K562 (cell line): Measurements from ENCODE around the gene PREX1. TPM values are rescaled to one million over a fixed set of nuclear protein-coding genes. Genes with fewer than 3 reads are reported as not detected.
A peak's percentile ranks its signal among the peaks of the same experiment; 100 is the strongest.

Experiments
- ATAC-seq: fragments of 200-7000 bp; cut with Tn5 transposase; 3 replicates; pipeline ENCODE4 v1.9.1; 2020; ENCODE audit warnings: moderate library complexity
- BruUV-seq: library from RNA; stranded (reverse); fragments of 400-500 nt; replicated peaks from 2 replicates; lab custom pipeline; 2021; lab: Mats Ljungman, UMichigan
- CTCF ChIA-PET: fragments of 300-600 bp; formaldehyde crosslinking; extraction: SDS; loops from one replicate; lab custom pipeline; 2021; ENCODE audit warnings: low intra/inter-chr PET ratio; lab: Yijun Ruan, JAX
- POLR2A ChIA-PET: fragments of 300-600, 350-650 bp; sonication (Branson Sonifier 250); formaldehyde crosslinking; extraction: SDS; loops from one replicate; lab custom pipeline; 2021; ENCODE audit warnings: antibody characterized with exemption, inconsistent platforms; lab: Yijun Ruan, JAX
- DNase-seq, 4 experiments: peaks; one replicate each; pipeline versions ENCODE4 v3.0.0 to v3.0.0-alpha.2; 2011 to 2018; ENCODE audit warnings: low spot score in 3 of 4, mixed read lengths in 3 of 4; ENCODE audit errors: extremely low read depth in 1 of 4
- FAIRE-seq: peaks from 2 replicates; lab custom pipeline; 2011; peaks lifted over from hg19 to GRCh38; lab: Jason Lieb, UNC
- H2AFZ ChIP-seq: 2 replicates; pipeline ENCODE4 v1.6.0; 2011; ENCODE audit warnings: low read depth, low read length, control low read depth, inconsistent platforms
- H3K27ac ChIP-seq: fragments of 200-600 bp; 3 replicates; pipeline ENCODE4 v1.8.0; 2011; ENCODE audit warnings: low read depth, mild to moderate bottlenecking, control low read depth, inconsistent platforms, low read length, moderate library complexity, mixed read lengths; ENCODE audit errors: extremely low read depth
- H3K27me3 ChIP-seq, 2 experiments: fragments of 300-600 bp in 1 of 2; 2 replicates in 1 of 2; 3 replicates in 1 of 2; pipeline versions ENCODE4 v1.6.0 to v1.8.0; 2011; ENCODE audit warnings: inconsistent platforms in 2 of 2, low read length in 2 of 2, mild to moderate bottlenecking in 1 of 2, mixed read lengths in 1 of 2, moderate library complexity in 1 of 2; ENCODE audit not compliant: control insufficient read depth in 2 of 2, insufficient read depth in 2 of 2
- H3K36me3 ChIP-seq: fragments of 300-600 bp; 3 replicates; pipeline ENCODE4 v1.8.0; 2011; ENCODE audit warnings: mild to moderate bottlenecking, low read length, inconsistent platforms; ENCODE audit not compliant: control insufficient read depth, insufficient read depth
- H3K4me1 ChIP-seq, 2 experiments: fragments of 200-600 bp in 1 of 2; replicated peaks in 1 of 2; 2 replicates in 1 of 2; 3 replicates in 1 of 2; pipeline versions ENCODE4 v1.5.1 to v1.8.0; 2011; ENCODE audit warnings: inconsistent platforms in 2 of 2, low read length in 2 of 2, mild to moderate bottlenecking in 1 of 2, mixed read lengths in 1 of 2, moderate library complexity in 1 of 2; ENCODE audit not compliant: control insufficient read depth in 2 of 2, insufficient read depth in 2 of 2
- H3K4me2 ChIP-seq: 2 replicates; pipeline ENCODE4 v1.6.1; 2011; ENCODE audit warnings: low read length, control low read depth, inconsistent platforms, mixed read lengths; ENCODE audit not compliant: insufficient read depth
- H3K4me3 ChIP-seq: fragments of 200-600 bp; sonication (generic), shearing (Covaris generic); 2 replicates; pipeline ENCODE4 v1.5.1; 2016; ENCODE audit warnings: control low read depth, inconsistent platforms
- H3K79me2 ChIP-seq: fragments of 200-600 bp; 3 replicates; pipeline ENCODE4 v1.8.0; 2011; ENCODE audit warnings: low read length, inconsistent platforms; ENCODE audit not compliant: control insufficient read depth, insufficient read depth
- H3K9ac ChIP-seq, 2 experiments: 2 replicates each; pipeline versions ENCODE4 v1.6.0 to v1.6.1; 2011; ENCODE audit warnings: low read depth in 2 of 2, low read length in 2 of 2, control low read depth in 1 of 2, inconsistent platforms in 1 of 2, mild to moderate bottlenecking in 1 of 2, mixed read lengths in 1 of 2; ENCODE audit not compliant: insufficient read depth in 1 of 2
- H3K9me1 ChIP-seq: one replicate; pipeline ENCODE4 v1.6.0; 2011; ENCODE audit warnings: inconsistent platforms, mild to moderate bottlenecking, low read length, moderate library complexity; ENCODE audit not compliant: control insufficient read depth, insufficient read depth
- H3K9me3 ChIP-seq: replicated peaks from 2 replicates; pipeline ENCODE4 v1.5.1; 2011; ENCODE audit warnings: low read depth, low read length, inconsistent platforms; ENCODE audit not compliant: control insufficient read depth, insufficient read depth
- H4K20me1 ChIP-seq: replicated peaks from 2 replicates; pipeline ENCODE4 v1.6.1; 2011; ENCODE audit warnings: low read length, inconsistent platforms, mixed read lengths; ENCODE audit not compliant: control insufficient read depth, insufficient read depth
- TSHZ1 ChIP-seq: fragments of 250-450 bp; sonication (Bioruptor Pico); IDR thresholded peaks from 2 replicates; pipeline ENCODE4 v1.4.0; 2020; ENCODE audit warnings: mild to moderate bottlenecking, moderate library complexity
- ZBTB11 ChIP-seq, 3 experiments: fragments of 200-800 bp in 1 of 3; fragments of 250-450 bp in 1 of 3; fragments of 450-650 bp in 1 of 3; sonication (Bioruptor Pico) in 1 of 3; sonication (Bioruptor generic) in 1 of 3; formaldehyde crosslinking in 1 of 3; IDR thresholded peaks; 2 replicates each; pipeline versions ENCODE4 v1.6.1 to v1.8.0; 2016 to 2022; ENCODE audit warnings: mild to moderate bottlenecking in 2 of 3, missing genetic modification characterization in 2 of 3, missing compliant biosample characterization in 1 of 3, moderate library complexity in 1 of 3
- ZNF395 ChIP-seq: fragments of 200-800 bp; sonication (Bioruptor generic); IDR thresholded peaks from 2 replicates; pipeline ENCODE4 v1.6.1; 2017; ENCODE audit warnings: missing genetic modification characterization, missing compliant biosample characterization
- WGBS: fragments of 100-300 bp; shearing (Covaris generic); methylation state at CpG from one replicate; pipeline ENCODE4 v1.1.6; 2016; ENCODE audit warnings: low coverage, mixed read lengths; ENCODE audit not compliant: insufficient coverage; ENCODE audit errors: missing lambda C conversion rate; 5-methylcytosine and 5-hydroxymethylcytosine counted together
- in situ Hi-C: fragments of 300-500 bp; cut with MboI; formaldehyde crosslinking; loops from 4 replicates; pipeline ENCODE4 v1.15.0; 2018; ENCODE audit warnings: inconsistent platforms, mixed read lengths
- intact Hi-C: fragments of 100-400 bp; cut with micrococcal nuclease; formaldehyde crosslinking; loops from 2 replicates; pipeline ENCODE4 v1.14.2; 2022
- polyA plus RNA-seq, 8 experiments: library from polyadenylated mRNA; depleted of rRNA in 4 of 8; stranded (reverse) in 5 of 8; unstranded in 3 of 8; fragments of >200 nt; fragmentation: Nextera tagmentation in 2 of 8; fragmentation: Illumina TruSeq in 1 of 8; extraction: Ambion mirVana in 2 of 8; extraction: Trizol in 1 of 8; gene quantifications; 2 replicates each; pipeline versions ENCODE4 v1.2.1 to v1.2.3, GENCODE V29; 2011 to 2014; ENCODE audit warnings: inconsistent platforms in 1 of 8, missing spikeins in 1 of 8
- total RNA-seq, 7 experiments: library from RNA; depleted of rRNA in 6 of 7; stranded (reverse); fragments of >200 nt in 6 of 7; fragmentation: Illumina TruSeq in 2 of 7; extraction: Trizol in 2 of 7; gene quantifications; 2 replicates each; pipeline versions ENCODE4 v1.2.1 to v1.2.3, GENCODE V29; 2011 to 2021; ENCODE audit warnings: low replicate concordance in 1 of 7

The PREX1 gene
- total and polyA plus RNA-seq, 9 of the 15 experiments (the other 6 are each of a cell fraction or from before 2014, with no cell fraction given), result 0.37 to 10.4 (median 4.8) TPM

- no TSS peak for BruUV-seq
- H4K20me1 ChIP-seq, result no peaks in the 10 kb centered on the region; the same call in 1 of the 2 replicates
- H3K9me3 ChIP-seq, result no peaks in the 10 kb centered on the region
- POLR2A ChIA-PET, result no interaction called here
- CTCF ChIA-PET, result no interaction called here
- H2AFZ ChIP-seq, result no peak overlapping the region
- no peak overlapping the region for H3K4me2 ChIP-seq
- no peak overlapping the region for H3K27ac ChIP-seq
- 3% methylated on average over 7 of the region's 14 CpGs for WGBS
- H3K79me2 ChIP-seq, result no peaks in the 10 kb centered on the region
- intact Hi-C loops (no loop called here), in situ Hi-C loops (no loop called here)
- H3K36me3 ChIP-seq, result no peaks in the 10 kb centered on the region
- DNase-seq, result no peak
- ATAC-seq, result no peak
- H3K27me3 ChIP-seq, result peaks cover 8 to 46% of the 10 kb centered on the region in 2 experiments; a peak in 4 of 5 replicates
- no peaks in the 10 kb centered on the region for H3K9me1 ChIP-seq
- no peak overlapping the region for H3K4me3 ChIP-seq
- no peak for TF ChIP-seq TSHZ1 (CRISPR knock-in tag)
- TF ChIP-seq ZBTB11 (CRISPR knock-in tag; IDR thresholded peaks at IDR 0.05), result 0 out of 6 replicates have a peak, but pooled peaks of 1 of the 3 experiments have one; percentile 23
- TF ChIP-seq ZNF395 (CRISPR knock-in tag), result no peak
- no peak for FAIRE-seq
- no peak overlapping the region for H3K9ac ChIP-seq
- no peaks in the 10 kb centered on the region for H3K4me1 ChIP-seq
Observed at GRCh38 chr20:48606172-48606840, 221.5 kb downstream of the PREX1 start.
